ENCODE results near the gene NTRK3.

Gene NTRK3

GRCh38 chr15:88178631-88179030 is 77.9 kb downstream of the NTRK3 start:
- Histone ChIP-seq H3K4me3 (ENCODE audit: low read depth, low read length) (no peak overlapping the region), H3K9me3 (ENCODE audit: control insufficient read depth, insufficient read depth, low read length) (no peaks in the 10 kb centered on the region), H3K27ac (ENCODE audit: low read depth, low read length) (no peak overlapping the region), H3K36me3 (ENCODE audit: control insufficient read depth, insufficient read depth, low read length) (no peaks in the 10 kb centered on the region), H3K27me3 (ENCODE audit: control insufficient read depth, insufficient read depth, low read length) (no peaks in the 10 kb centered on the region), H3K9ac (ENCODE audit: low read depth, low read length) (no peak overlapping the region), H3K4me1 (ENCODE audit: control insufficient read depth, insufficient read depth, low read length) (no peaks in the 10 kb centered on the region)

GRCh38 chr15:88177451-88177850 is 79.1 kb downstream of the NTRK3 start:
- no peak overlapping the region for H3K4me3 ChIP-seq (ENCODE audit: low read depth, low read length)
- H3K9ac ChIP-seq (ENCODE audit: low read depth, low read length), result no peak overlapping the region
- H3K27ac ChIP-seq (ENCODE audit: low read depth, low read length), result no peak overlapping the region
- H3K4me1 ChIP-seq (ENCODE audit: control insufficient read depth, insufficient read depth, low read length), result no peaks in the 10 kb centered on the region
- no peaks in the 10 kb centered on the region for H3K9me3 ChIP-seq (ENCODE audit: control insufficient read depth, insufficient read depth, low read length)
- no peaks in the 10 kb centered on the region for H3K27me3 ChIP-seq (ENCODE audit: control insufficient read depth, insufficient read depth, low read length)
- H3K36me3 ChIP-seq (ENCODE audit: control insufficient read depth, insufficient read depth, low read length), result no peaks in the 10 kb centered on the region

- Histone ChIP-seq H3K4me1 (ENCODE audit: control insufficient read depth, insufficient read depth, low read length) (no peaks in the 10 kb centered on the region), H3K4me3 (ENCODE audit: low read depth, low read length) (no peak overlapping the region), H3K9ac (ENCODE audit: low read depth, low read length) (no peak overlapping the region), H3K9me3 (ENCODE audit: control insufficient read depth, insufficient read depth, low read length) (no peaks in the 10 kb centered on the region), H3K27me3 (ENCODE audit: control insufficient read depth, insufficient read depth, low read length) (no peaks in the 10 kb centered on the region), H3K27ac (ENCODE audit: low read depth, low read length) (no peak overlapping the region), H3K36me3 (ENCODE audit: control insufficient read depth, insufficient read depth, low read length) (no peaks in the 10 kb centered on the region)
These were observed 82.0 kb downstream of the NTRK3 start for GRCh38 chr15:88174571-88174970.

GRCh38 chr15:88166082-88166993 is 90.2 kb downstream of the NTRK3 start:
- H3K27me3 ChIP-seq (ENCODE audit: control insufficient read depth, insufficient read depth, low read length), result no peaks in the 10 kb centered on the region
- H3K9ac ChIP-seq (ENCODE audit: low read depth, low read length), result no peak overlapping the region
- H3K4me3 ChIP-seq (ENCODE audit: low read depth, low read length), result no peak overlapping the region
- no peaks in the 10 kb centered on the region for H3K36me3 ChIP-seq (ENCODE audit: control insufficient read depth, insufficient read depth, low read length)
- H3K4me1 ChIP-seq (ENCODE audit: control insufficient read depth, insufficient read depth, low read length), result no peaks in the 10 kb centered on the region
- H3K9me3 ChIP-seq (ENCODE audit: control insufficient read depth, insufficient read depth, low read length), result no peaks in the 10 kb centered on the region
- H3K27ac ChIP-seq (ENCODE audit: low read depth, low read length), result no peak overlapping the region

GRCh38 chr15:88161636-88162035 is 94.9 kb downstream of the NTRK3 start:
- no peak overlapping the region for H3K4me3 ChIP-seq (ENCODE audit: low read depth, low read length)
- H3K9me3 ChIP-seq (ENCODE audit: control insufficient read depth, insufficient read depth, low read length), result no peaks in the 10 kb centered on the region
- H3K27me3 ChIP-seq (ENCODE audit: control insufficient read depth, insufficient read depth, low read length), result no peaks in the 10 kb centered on the region
- no peak overlapping the region for H3K27ac ChIP-seq (ENCODE audit: low read depth, low read length)
- no peak overlapping the region for H3K9ac ChIP-seq (ENCODE audit: low read depth, low read length)
- no peaks in the 10 kb centered on the region for H3K36me3 ChIP-seq (ENCODE audit: control insufficient read depth, insufficient read depth, low read length)
- H3K4me1 ChIP-seq (ENCODE audit: control insufficient read depth, insufficient read depth, low read length), result no peaks in the 10 kb centered on the region

- Histone ChIP-seq H3K36me3 (ENCODE audit: control insufficient read depth, insufficient read depth, low read length) (no peaks in the 10 kb centered on the region), H3K9ac (ENCODE audit: low read depth, low read length) (no peak overlapping the region), H3K4me3 (ENCODE audit: low read depth, low read length) (no peak overlapping the region), H3K27ac (ENCODE audit: low read depth, low read length) (no peak overlapping the region), H3K27me3 (ENCODE audit: control insufficient read depth, insufficient read depth, low read length) (no peaks in the 10 kb centered on the region), H3K9me3 (ENCODE audit: control insufficient read depth, insufficient read depth, low read length) (no peaks in the 10 kb centered on the region), H3K4me1 (ENCODE audit: control insufficient read depth, insufficient read depth, low read length) (no peaks in the 10 kb centered on the region)
These were observed 101.2 kb downstream of the NTRK3 start for GRCh38 chr15:88155310-88155709.

GRCh38 chr15:88152672-88153071 is 103.9 kb downstream of the NTRK3 start:
- Histone ChIP-seq H3K9ac (ENCODE audit: low read depth, low read length) (no peak overlapping the region), H3K4me1 (ENCODE audit: control insufficient read depth, insufficient read depth, low read length) (no peaks in the 10 kb centered on the region), H3K4me3 (ENCODE audit: low read depth, low read length) (no peak overlapping the region), H3K36me3 (ENCODE audit: control insufficient read depth, insufficient read depth, low read length) (no peaks in the 10 kb centered on the region), H3K27ac (ENCODE audit: low read depth, low read length) (no peak overlapping the region), H3K9me3 (ENCODE audit: control insufficient read depth, insufficient read depth, low read length) (no peaks in the 10 kb centered on the region), H3K27me3 (ENCODE audit: control insufficient read depth, insufficient read depth, low read length) (no peaks in the 10 kb centered on the region)

- Histone ChIP-seq H3K4me1 (ENCODE audit: control insufficient read depth, insufficient read depth, low read length) (no peaks in the 10 kb centered on the region), H3K9me3 (ENCODE audit: control insufficient read depth, insufficient read depth, low read length) (no peaks in the 10 kb centered on the region), H3K36me3 (ENCODE audit: control insufficient read depth, insufficient read depth, low read length) (no peaks in the 10 kb centered on the region), H3K27me3 (ENCODE audit: control insufficient read depth, insufficient read depth, low read length) (no peaks in the 10 kb centered on the region), H3K4me3 (ENCODE audit: low read depth, low read length) (no peak overlapping the region), H3K27ac (ENCODE audit: low read depth, low read length) (no peak overlapping the region), H3K9ac (ENCODE audit: low read depth, low read length) (no peak overlapping the region)
These were observed 108.8 kb downstream of the NTRK3 start for GRCh38 chr15:88147760-88148159.

GRCh38 chr15:88144921-88145653 is 111.5 kb downstream of the NTRK3 start:
- Histone ChIP-seq H3K36me3 (ENCODE audit: control insufficient read depth, insufficient read depth, low read length) (no peaks in the 10 kb centered on the region), H3K9ac (ENCODE audit: low read depth, low read length) (no peak overlapping the region), H3K9me3 (ENCODE audit: control insufficient read depth, insufficient read depth, low read length) (no peaks in the 10 kb centered on the region), H3K27ac (ENCODE audit: low read depth, low read length) (no peak overlapping the region), H3K4me3 (ENCODE audit: low read depth, low read length) (no peak overlapping the region), H3K27me3 (ENCODE audit: control insufficient read depth, insufficient read depth, low read length) (no peaks in the 10 kb centered on the region), H3K4me1 (ENCODE audit: control insufficient read depth, insufficient read depth, low read length) (no peaks in the 10 kb centered on the region)

GRCh38 chr15:88142121-88142520 is 114.4 kb downstream of the NTRK3 start:
- H3K27ac ChIP-seq (ENCODE audit: low read depth, low read length), result no peak overlapping the region
- no peak overlapping the region for H3K9ac ChIP-seq (ENCODE audit: low read depth, low read length)
- H3K27me3 ChIP-seq (ENCODE audit: control insufficient read depth, insufficient read depth, low read length), result no peaks in the 10 kb centered on the region
- H3K4me1 ChIP-seq (ENCODE audit: control insufficient read depth, insufficient read depth, low read length), result no peaks in the 10 kb centered on the region
- H3K9me3 ChIP-seq (ENCODE audit: control insufficient read depth, insufficient read depth, low read length), result no peaks in the 10 kb centered on the region
- no peaks in the 10 kb centered on the region for H3K36me3 ChIP-seq (ENCODE audit: control insufficient read depth, insufficient read depth, low read length)
- H3K4me3 ChIP-seq (ENCODE audit: low read depth, low read length), result no peak overlapping the region

GRCh38 chr15:88141269-88141889 is 115.2 kb downstream of the NTRK3 start:
- Histone ChIP-seq H3K9ac (ENCODE audit: low read depth, low read length) (no peak overlapping the region), H3K27me3 (ENCODE audit: control insufficient read depth, insufficient read depth, low read length) (no peaks in the 10 kb centered on the region), H3K27ac (ENCODE audit: low read depth, low read length) (no peak overlapping the region), H3K4me3 (ENCODE audit: low read depth, low read length) (no peak overlapping the region), H3K36me3 (ENCODE audit: control insufficient read depth, insufficient read depth, low read length) (no peaks in the 10 kb centered on the region), H3K9me3 (ENCODE audit: control insufficient read depth, insufficient read depth, low read length) (no peaks in the 10 kb centered on the region), H3K4me1 (ENCODE audit: control insufficient read depth, insufficient read depth, low read length) (no peaks in the 10 kb centered on the region)

Measured in HUES48 (cell line).